Progenitor cell of endocrine pancreas (in vitro differentiated cells): Measurements from ENCODE around the gene EXOC8. TPM values are rescaled to one million over a fixed set of nuclear protein-coding genes. Genes with fewer than 3 reads are reported as not detected.

Experiments
- DNase-seq: peaks from one replicate; pipeline ENCODE4 v3.0.0; 2021; ENCODE audit warnings: low spot score; ENCODE audit not compliant: unreplicated experiment
- H3K27ac Mint-ChIP-seq: 2 replicates; pipeline ENCODE4 v1.8.0; 2021; ENCODE audit warnings: mild to moderate bottlenecking, moderate library complexity, mixed read lengths
- H3K27me3 Mint-ChIP-seq: 2 replicates; pipeline ENCODE4 v1.8.0; 2021; ENCODE audit warnings: mixed read lengths
- H3K36me3 Mint-ChIP-seq: 2 replicates; pipeline ENCODE4 v1.8.0; 2022; ENCODE audit warnings: mixed read lengths; ENCODE audit not compliant: insufficient read depth
- H3K4me1 Mint-ChIP-seq: 2 replicates; pipeline ENCODE4 v1.8.0; 2021; ENCODE audit warnings: low read depth, mixed read lengths
- H3K4me3 Mint-ChIP-seq: 2 replicates; pipeline ENCODE4 v1.8.0; 2021; ENCODE audit warnings: low read depth, mild to moderate bottlenecking, moderate library complexity, mixed read lengths
- H3K9me3 Mint-ChIP-seq: 2 replicates; pipeline ENCODE4 v1.8.0; 2021; ENCODE audit warnings: low read depth, mixed read lengths
- total RNA-seq: library from RNA; stranded (reverse); gene quantifications from 2 replicates; pipeline ENCODE4 v1.2.1, GENCODE V29; 2021
- TF ChIP-seq, protein P1 (sequence below): fragments of 200-600 bp; sonication (generic); IDR thresholded peaks from one replicate; pipeline ENCODE4 v1.5.0; 2021; ENCODE audit warnings: antibody characterized with exemption, mild to moderate bottlenecking; ENCODE audit not compliant: unreplicated experiment

EXOC8 gene
- total RNA-seq, 1 donor from 2014 or later = 9.6 TPM

DNA sequence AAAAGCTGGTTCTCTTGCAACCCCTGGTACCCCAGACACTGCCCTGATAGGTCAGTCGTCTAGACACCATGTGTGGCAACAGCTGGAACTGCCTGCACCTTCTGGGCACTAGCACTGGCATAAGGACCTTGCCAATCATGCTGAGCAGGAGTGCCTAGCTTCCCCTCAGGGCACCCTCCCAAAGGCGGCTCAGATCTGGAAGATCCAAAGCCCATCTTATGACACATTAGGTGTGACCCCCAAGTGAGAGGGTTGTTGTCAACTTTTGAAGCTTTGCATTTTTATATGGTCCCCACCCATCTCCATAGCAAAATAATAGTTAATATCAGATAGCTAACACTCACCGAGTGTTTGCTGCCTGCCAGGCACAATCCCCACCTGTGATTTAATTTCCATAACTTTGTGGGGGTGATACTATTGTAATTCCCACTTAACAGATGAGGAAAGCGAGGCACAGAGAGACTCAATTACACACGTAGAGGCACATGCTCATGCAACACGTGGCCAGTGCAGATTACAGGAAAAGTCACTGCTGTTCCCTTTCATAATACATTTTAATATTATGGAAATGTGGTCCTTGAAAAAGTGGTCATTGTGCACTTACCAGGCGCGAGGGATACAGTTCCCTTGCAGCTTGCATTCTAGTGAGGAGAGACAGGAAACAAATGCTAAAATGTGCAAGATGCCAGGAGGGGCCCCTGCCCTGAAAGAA lies 25.8 kb downstream of the EXOC8 start:
- H3K36me3 Mint-ChIP-seq = no peaks in the 10 kb centered on the region
- H3K4me3 Mint-ChIP-seq = no peak overlapping the region
- no peaks in the 10 kb centered on the region for H3K4me1 Mint-ChIP-seq
- no peaks in the 10 kb centered on the region for H3K27me3 Mint-ChIP-seq
- no peak overlapping the region for H3K27ac Mint-ChIP-seq
- DNase-seq = no peak
- no peaks in the 10 kb centered on the region for H3K9me3 Mint-ChIP-seq
- TF ChIP-seq, protein P1, sequence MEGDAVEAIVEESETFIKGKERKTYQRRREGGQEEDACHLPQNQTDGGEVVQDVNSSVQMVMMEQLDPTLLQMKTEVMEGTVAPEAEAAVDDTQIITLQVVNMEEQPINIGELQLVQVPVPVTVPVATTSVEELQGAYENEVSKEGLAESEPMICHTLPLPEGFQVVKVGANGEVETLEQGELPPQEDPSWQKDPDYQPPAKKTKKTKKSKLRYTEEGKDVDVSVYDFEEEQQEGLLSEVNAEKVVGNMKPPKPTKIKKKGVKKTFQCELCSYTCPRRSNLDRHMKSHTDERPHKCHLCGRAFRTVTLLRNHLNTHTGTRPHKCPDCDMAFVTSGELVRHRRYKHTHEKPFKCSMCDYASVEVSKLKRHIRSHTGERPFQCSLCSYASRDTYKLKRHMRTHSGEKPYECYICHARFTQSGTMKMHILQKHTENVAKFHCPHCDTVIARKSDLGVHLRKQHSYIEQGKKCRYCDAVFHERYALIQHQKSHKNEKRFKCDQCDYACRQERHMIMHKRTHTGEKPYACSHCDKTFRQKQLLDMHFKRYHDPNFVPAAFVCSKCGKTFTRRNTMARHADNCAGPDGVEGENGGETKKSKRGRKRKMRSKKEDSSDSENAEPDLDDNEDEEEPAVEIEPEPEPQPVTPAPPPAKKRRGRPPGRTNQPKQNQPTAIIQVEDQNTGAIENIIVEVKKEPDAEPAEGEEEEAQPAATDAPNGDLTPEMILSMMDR = no peak

DNA sequence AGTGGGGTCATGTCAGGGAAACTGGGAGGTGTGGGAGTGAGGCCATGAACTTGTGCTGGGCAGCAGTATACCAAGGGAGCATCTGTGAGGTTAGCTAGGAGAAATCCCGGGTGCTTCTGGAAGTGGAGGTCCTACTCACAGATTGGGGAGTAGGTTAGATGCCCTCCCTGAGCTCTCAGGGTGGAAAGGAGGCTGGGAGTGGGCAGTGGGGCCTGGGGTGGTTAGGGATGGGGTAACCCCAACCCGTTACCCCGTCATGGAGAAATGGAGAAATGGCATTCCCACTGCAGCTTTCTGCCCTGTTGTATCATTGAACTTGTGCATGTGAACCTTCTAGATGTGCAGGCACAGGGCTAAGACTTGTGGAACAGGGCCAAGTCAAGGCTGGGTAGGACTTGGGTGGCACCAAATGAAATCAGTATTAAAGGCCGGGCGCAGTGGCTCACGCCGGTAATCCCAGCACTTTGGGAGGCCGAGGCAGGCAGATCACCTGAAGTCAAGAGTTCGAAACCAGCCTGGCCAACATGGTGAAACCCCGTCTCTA lies 27.2 kb downstream of the EXOC8 start:
- no peaks in the 10 kb centered on the region for H3K4me1 Mint-ChIP-seq
- TF ChIP-seq, protein P1 = no peak
- H3K4me3 Mint-ChIP-seq = no peak overlapping the region
- H3K27me3 Mint-ChIP-seq = no peaks in the 10 kb centered on the region
- no peak for DNase-seq
- no peaks in the 10 kb centered on the region for H3K36me3 Mint-ChIP-seq
- no peaks in the 10 kb centered on the region for H3K9me3 Mint-ChIP-seq
- no peak overlapping the region for H3K27ac Mint-ChIP-seq

DNA sequence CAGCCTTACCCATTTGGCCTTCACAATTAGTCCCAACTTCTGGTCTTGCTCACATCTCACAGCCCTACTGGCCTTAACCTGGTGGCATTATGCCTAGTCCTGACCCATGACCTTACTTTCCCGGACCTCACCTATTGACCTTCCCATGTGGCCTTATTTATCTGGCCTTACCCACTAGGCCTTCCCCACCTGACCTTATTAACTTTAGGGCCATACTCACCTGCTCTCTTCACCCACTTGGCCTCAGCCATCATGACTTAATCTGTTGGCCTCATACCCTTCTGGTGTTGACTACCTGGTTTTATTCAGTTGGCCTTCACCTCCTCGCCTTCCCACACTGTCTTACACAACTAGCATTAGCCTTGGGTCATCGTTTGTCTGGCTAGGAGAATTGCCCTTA lies 35.7 kb downstream of the EXOC8 start:
- TF ChIP-seq, protein P1 = no peak
- H3K4me1 Mint-ChIP-seq = no peaks in the 10 kb centered on the region
- H3K4me3 Mint-ChIP-seq = no peak overlapping the region
- no peaks in the 10 kb centered on the region for H3K27me3 Mint-ChIP-seq
- no peaks in the 10 kb centered on the region for H3K36me3 Mint-ChIP-seq
- no peak overlapping the region for H3K27ac Mint-ChIP-seq
- DNase-seq = no peak
- no peaks in the 10 kb centered on the region for H3K9me3 Mint-ChIP-seq

DNA sequence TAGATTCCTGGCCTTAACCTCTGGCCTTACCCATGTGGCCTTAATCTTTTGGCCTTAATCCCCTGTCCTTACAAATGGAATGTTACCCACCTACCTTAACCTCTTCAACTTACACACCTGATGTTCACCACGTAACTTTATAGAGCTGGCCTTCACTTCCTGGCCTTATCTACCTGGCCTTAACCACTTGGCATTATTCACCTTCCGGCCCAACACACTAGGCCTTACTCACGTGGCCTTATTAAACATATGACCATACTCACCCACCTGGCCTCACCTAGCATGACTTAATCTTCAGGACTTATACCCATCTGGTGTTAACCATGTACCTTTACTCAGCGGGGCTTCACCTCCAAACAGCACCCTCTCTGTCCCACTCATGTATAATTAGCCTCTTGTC lies 41.7 kb downstream of the EXOC8 start:
- Mint-ChIP-seq H3K36me3 (peaks cover 1% of the 10 kb centered on the region), H3K4me1 (no peaks in the 10 kb centered on the region), H3K27ac (no peak overlapping the region), H3K9me3 (no peaks in the 10 kb centered on the region), H3K4me3 (no peak overlapping the region), H3K27me3 (no peaks in the 10 kb centered on the region)
- TF ChIP-seq, protein P1 = no peak
- no peak for DNase-seq

DNA sequence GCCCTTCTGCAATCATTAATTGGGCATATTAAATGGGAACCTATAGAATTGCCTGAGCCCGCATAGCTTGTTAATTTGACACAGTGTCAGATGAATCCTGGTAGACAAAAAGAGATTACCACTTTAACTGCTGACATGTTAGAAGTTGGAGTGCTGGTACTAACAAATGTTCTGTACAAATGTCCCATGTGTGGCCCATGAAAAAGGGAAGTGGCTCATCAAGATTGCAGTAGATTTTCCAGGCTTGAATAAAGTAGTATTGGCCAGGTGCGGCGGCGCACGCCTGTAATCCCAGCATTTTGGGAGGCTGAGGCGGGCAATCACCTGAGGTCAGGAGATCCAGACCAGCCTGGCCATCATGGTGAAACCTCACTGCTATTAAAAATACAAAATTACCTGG lies 51.0 kb downstream of the EXOC8 start:
- DNase-seq = no peak
- no peaks in the 10 kb centered on the region for H3K27me3 Mint-ChIP-seq
- H3K4me3 Mint-ChIP-seq = no peak overlapping the region
- H3K36me3 Mint-ChIP-seq = peaks cover 6% of the 10 kb centered on the region
- H3K27ac Mint-ChIP-seq = no peak overlapping the region
- no peaks in the 10 kb centered on the region for H3K9me3 Mint-ChIP-seq
- TF ChIP-seq, protein P1 = no peak
- H3K4me1 Mint-ChIP-seq = no peaks in the 10 kb centered on the region
